Measurements from ENCODE around the gene TMA7.
"Not testable (repeated sequence)": the region's sequence is repeated elsewhere in the genome, so short reads cannot be mapped to it uniquely, and the experiment has no call there.

The TMA7 gene

GRCh38 chr3:48439820-48440589 is at the start of gene TMA7, which contains the start of gene CCDC51:
TSS of gene TMA7 (plus strand) at chr3:48440257. CDS start at chr3:48440297, 40 bp downstream.
TSS of gene CCDC51 (minus strand) at chr3:48440119. CDS start at chr3:48435128, 4,991 bp downstream.
- peak; percentile 82 for DNase-seq (ENCODE audit: low read depth)

DNA sequence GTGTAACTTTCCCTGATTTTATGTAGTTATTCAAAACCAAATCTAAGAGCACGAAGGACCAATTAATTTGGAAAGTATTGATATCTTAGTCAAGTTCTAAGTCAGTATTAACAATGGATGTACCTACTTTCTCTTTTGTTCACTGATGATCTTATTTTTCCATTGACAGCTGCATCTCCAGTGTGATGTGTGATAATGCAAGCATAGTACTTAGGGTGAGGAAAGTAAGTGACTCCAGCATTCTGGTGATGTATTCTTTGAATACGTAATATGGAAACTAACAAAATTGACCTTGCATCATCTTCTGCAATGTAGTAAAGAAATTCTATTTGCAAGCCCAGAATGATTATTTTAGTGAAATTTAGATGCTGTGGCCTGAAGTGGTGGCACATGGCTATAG is 45.7 kb upstream of the TMA7 start:
- DNase-seq (ENCODE audit: low read depth): no peak

DNA sequence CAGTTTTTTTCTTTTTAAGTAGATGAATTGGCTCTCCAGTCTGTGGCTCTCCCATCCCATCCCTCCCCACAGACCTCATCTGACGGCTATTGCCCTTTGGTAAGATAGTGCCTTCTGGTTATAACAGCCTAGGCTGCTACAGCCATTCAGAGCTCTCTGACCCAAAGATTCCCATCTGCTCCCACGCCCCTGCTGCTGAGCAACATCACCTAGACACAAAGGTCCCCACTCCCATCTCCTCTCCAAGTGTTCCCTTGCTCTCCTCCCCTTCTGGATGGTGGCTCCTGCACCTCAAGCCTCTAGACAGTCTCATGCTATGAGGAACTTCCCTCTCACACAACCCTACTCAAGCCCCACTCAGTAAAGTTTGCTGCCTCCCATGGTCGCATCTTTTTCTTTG is 44.3 kb upstream of the TMA7 start:
- DNase-seq (ENCODE audit: low read depth): no peak

GRCh38 chr3:48397767-48398681 is 42.0 kb upstream of the TMA7 start:
- no peak for DNase-seq (ENCODE audit: low read depth)

GRCh38 chr3:48398701-48399386 is 41.2 kb upstream of the TMA7 start:
- DNase-seq (ENCODE audit: low read depth): no peak

DNA sequence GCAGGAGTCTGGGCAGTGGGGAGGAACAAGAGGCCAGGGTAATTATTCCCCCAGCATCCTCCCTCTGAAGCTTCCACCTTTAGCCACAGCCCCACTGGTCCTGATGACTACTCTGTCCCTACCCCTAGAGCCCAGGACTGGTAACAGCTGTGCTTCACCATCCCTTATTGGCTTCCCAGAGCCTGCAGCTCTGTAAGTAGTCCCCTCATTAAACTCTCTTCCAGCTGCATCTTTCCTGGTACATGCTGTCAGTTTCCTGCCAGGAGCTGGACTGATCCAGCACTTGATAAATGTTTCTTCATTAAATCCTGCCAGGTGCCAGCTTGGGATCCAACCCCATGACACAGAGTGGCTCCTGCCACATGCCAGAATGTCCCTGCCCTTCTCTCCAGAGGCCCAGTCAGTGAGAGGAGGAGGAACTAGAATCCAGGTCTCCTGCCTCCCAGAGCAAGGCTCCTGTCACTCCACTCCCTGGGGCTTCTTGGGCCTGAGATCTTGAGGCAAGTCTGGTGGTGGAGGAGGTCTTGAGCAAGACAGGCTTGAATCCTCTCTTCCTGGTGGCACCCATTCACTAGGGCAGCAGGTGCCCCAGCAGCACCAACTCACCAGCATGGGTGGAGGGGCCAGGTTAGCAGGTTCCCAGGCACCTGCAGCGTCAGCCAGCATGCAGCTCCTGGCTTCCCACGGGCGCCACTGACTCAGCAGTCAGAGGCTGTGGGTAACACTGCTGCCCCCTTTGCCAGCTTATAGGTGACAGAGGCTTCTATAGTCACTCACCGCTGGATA is 40.5 kb upstream of the TMA7 start:
- DNase-seq (ENCODE audit: low read depth): no peak

GRCh38 chr3:48400824-48401433 is 39.1 kb upstream of the TMA7 start:
- no peak for DNase-seq (ENCODE audit: low read depth)

DNA sequence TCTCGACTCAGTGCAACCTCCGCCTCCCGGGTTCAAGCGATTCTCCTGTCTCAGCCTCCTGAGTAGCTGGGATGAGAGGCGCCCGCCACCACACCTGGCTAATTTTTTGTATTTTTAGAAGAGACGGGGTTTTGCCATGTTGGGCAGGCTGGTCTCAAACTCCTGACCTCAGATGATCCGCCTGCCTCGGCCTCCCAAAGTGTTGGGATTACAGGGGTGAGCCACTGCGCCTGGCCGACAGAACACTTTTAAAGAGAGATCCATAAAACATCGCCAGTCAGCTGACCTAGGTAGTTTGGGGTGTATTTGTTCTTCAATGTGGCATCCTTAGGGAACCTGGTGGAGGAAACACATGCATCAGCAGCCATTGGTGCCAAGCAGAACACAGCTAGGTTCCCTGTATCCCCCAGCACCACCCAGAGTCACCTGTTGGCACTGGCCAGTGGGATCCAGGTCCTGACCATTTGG is 38.6 kb upstream of the TMA7 start:
- DNase-seq (ENCODE audit: low read depth): not testable (repeated sequence)

DNA sequence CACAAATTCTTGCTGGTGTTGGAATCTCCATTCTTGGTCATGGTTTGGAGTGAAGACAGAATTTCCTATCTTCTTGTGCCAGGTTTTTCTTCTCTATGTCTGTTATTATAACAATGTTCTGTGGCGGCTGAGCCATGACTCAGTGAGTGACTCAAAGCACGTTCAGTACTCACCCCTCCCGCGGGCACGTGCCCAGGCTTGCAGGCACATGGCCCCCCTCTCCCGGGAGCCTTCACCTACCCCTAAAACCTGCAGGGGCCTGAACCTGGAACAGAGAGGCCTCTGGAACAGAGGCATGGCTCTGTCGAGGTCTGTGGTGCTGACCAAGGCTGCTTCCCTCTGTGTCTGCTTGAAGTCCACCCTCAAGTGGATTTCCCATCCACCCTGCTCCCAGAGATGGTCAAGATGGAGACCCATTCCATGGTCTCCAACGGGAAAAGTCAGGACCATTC is 37.8 kb upstream of the TMA7 start:
- peak; percentile 50 for DNase-seq (ENCODE audit: low read depth)

DNA sequence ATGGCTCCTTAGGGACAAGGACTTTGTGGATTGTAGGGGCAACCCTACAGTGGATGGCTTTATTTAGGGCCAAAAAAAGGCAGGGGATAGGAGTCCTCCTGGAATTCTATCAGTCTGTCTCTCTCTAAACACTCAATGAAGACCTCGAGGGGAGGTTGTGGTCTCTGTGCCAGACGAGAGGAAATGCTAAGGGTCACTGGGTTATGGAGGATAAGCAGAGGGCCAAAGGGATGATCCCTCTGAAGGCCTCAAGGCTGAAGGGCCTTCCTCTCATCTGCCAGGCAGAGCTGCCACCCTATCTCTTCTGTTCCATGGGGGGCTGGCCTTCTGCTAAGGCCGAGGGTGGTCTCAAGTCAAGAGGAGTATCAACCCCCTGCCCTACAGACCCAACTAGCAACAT is 37.1 kb upstream of the TMA7 start:
- DNase-seq (ENCODE audit: low read depth): no peak

DNA sequence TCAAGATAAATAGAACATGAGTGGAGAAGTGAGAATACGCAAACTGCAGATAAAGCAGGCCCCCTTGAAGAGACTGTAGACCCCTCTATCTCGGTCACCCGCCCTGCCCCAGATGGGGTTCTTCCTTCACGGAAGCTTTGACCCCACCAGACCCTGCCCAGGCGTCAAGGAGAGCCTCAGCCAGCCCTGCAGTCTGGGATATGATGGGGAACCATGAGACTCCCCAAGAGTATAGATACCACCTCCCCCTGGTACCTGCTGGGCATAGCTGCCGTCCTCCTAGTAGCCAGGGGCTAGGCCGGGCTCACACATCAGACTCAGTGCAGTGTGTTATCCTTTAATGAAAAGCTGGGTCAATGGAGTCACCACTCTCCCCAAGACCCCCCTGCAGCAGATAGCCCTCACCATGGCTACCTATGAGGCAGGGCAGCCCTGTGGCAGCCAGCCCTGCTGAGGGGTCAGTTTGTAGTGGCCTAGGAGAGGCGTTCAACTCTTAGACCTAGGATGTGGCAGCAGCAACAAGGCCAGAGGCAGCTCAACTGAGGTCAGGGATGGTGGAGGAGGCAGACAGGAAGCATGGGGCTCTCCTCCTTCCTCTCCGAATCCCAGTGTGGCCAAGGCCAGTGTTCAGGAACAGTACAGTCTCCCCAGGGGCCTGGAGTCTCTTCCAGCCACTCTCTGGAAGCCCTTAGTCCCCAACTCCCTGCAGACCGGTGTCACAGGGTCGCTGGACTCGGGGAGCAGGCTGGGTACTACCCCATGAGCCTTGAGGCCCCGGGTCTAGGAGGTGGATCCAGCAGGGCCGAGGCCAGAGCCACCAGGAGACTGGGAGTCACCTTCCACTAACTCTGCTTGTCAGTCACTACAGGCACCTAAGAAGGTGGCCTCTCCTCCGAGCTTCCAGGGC is 36.3 kb upstream of the TMA7 start:
- DNase-seq (ENCODE audit: low read depth): no peak

DNA sequence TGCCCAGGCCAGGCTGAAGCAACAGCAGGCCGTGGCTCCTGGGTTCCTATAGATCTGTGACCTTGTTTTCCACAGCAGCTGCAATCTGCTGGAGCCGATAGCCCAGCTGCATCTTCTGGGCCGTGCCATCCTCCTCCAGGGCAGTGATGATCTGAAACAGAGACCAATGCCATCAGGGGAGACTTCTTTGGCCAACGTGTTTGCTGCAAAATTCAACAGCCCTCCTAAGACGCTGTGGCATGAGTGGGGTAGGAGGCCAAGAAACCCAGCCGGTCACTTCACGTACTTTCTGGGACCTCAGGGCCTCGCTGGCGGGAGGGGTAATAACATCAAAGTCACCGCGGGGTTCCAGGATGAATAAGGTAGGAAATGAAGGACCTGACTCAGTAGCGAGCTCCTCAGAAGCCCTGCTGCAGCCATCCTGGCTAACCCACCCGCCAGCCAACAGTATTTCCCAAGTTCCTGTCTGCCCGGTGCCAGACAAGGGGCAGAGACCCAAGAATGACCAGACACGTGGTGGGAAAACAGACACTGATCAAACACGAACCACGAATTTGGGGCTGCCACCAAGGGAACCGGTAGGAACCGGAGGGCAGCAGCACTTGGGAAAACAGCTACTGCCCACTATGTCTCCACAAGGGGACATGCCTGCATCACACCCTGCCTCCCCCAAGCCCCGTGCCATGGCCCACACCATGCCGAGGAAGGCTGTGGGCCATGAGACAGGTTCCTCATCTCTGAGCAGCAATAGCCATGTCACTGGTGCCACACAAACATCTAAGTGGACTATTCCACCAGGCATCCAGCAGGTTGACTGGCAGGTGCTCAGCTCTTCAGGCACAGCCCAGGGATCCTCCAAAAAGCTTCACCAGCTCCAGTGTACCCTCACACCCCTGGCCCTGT is 35.4 kb upstream of the TMA7 start:
- no peak for DNase-seq (ENCODE audit: low read depth)

DNA sequence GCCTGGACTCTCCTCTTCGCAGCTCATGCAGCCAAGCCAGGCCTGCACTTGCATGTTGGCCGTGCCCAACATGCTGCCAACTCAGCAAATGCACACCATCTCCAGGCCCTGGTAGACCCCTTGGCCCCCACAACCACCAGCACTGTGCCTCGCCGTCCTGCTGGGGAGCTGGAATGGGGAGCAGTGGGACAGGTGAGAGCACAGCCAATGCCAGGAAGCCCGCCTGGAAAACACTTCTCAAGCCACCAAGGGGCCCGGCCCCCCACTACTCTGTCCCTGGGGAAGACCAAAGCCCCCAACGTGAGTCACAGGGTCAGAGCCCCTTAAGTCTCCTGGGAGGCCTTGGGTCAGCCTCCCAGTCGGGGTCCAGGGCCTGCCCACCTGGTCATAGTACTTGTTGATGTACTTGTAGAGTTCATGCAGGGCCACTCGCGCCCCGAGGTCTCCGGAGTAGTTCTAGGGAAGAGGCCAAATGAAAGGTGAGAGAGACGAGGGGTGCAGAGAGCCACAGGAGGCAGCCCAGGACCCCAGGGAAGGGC is 34.6 kb upstream of the TMA7 start:
- no peak for DNase-seq (ENCODE audit: low read depth)

DNA sequence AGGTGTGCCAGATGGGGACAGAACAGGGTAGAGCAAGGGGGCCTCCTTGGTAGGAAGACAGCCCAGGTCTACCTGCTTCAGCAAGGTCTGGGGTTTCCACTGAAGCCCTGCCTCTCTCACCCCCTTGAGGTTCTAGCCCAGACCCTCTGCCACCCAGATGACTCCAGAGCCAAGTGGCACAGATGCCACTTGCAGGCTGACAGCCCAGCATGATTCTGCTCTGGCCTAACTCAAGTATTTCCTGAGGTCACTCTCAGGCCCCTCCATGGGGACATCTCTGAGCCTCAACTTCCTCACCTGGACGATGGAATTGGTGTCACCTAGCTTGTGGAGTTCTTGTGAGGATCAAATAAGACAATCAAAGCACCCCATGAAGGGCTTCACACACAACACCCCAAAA is 34.1 kb upstream of the TMA7 start:
- DNase-seq (ENCODE audit: low read depth): no peak

DNA sequence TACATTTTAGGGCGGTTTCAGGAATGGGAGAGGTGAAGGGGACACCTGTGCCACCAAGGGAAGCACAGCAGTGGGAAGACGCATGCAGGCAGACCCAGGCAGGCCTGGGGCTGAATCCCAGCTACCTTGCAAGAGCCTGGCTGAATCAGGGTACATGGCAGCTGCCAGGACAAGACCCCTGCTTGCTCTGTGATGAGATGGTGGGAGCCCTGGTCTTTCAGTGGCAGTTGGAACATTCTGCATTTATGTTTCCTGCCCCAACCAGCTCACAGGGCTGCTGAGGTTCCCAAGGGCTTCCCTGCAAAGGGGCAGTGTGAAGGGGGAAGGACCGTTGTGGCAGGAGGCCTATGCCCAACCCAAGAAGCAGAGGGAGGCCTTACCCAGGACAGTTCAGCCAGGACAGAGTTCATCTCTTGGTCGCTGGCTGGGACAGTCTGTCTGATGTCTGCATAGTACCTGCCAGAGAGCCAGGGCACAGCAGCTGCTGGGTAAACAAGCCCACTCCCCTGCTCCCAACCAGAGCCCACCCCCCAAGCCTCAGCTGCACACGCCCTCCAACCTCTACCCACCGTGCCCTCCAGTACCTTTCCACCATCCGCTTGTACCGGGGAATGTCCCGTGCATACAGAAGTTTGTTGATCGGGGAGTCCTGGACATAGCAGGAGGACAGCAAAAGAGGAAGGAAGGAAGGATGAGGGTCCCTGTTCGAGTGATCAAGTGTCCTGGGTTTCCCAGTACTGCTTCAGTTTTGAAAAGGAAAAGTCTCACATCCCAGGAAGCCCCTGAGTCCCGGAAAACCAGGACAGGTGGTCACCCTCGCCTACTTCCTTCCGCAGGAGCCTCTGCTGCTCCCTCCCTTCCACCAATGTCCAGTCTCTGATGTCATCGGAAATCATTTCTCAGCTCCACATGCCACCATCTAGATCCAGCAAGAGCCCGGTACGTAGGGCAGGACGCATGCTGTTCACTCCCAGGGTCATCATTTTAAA is 33.3 kb upstream of the TMA7 start:
- no peak for DNase-seq (ENCODE audit: low read depth)

GRCh38 chr3:48407542-48408099 is 32.4 kb upstream of the TMA7 start:
- DNase-seq (ENCODE audit: low read depth): no peak

- no peak for DNase-seq (ENCODE audit: low read depth)
These were observed 31.2 kb upstream of the TMA7 start for GRCh38 chr3:48408823-48409281.
